Measurements from ENCODE around the gene PLXNA1.

The PLXNA1 gene

GRCh38 chr3:127029658-127030507, 47.0 kb downstream of the PLXNA1 start:
- Histone ChIP-seq H3K36me3 (replicated peaks; ENCODE audit: insufficient read depth, low read length) (no peaks in the 10 kb centered on the region), H3K9me2 (replicated peaks; ENCODE audit: insufficient read depth, low read length) (no peaks in the 10 kb centered on the region), H3F3A (ENCODE audit: insufficient read depth, low read length) (no peaks in the 10 kb centered on the region), H3K9ac (ENCODE audit: low read length) (no peak overlapping the region), H3K79me2 (ENCODE audit: low read length) (no peaks in the 10 kb centered on the region), H4K20me1 (ENCODE audit: insufficient read depth, low read length) (no peaks in the 10 kb centered on the region), H3K27me3 (replicated peaks; ENCODE audit: insufficient read depth, low read length) (no peaks in the 10 kb centered on the region), H3K4me1 (ENCODE audit: low read length) (no peaks in the 10 kb centered on the region), H3K9me3 (replicated peaks; ENCODE audit: insufficient read depth, low read length) (no peaks in the 10 kb centered on the region), H2AFZ (ENCODE audit: low read length) (no peak overlapping the region), H3K4me2 (ENCODE audit: low read depth, low read length) (no peak overlapping the region), H3K27ac (ENCODE audit: low read length) (no peak overlapping the region), H3K4me3 (ENCODE audit: low read length) (no peak overlapping the region)
- no peak for TF ChIP-seq CTCF (IDR thresholded peaks at IDR 0.05; ENCODE audit: low read length)
- TF ChIP-seq EZH2 (optimal IDR thresholded peaks at IDR 0.05; ENCODE audit: low read depth, low read length) = no peak
- no peak for TF ChIP-seq EZH2phosphoT487 (IDR thresholded peaks at IDR 0.05; ENCODE audit: low read length)
- DNase-seq = no peak

GRCh38 chr3:127030508-127031412, 47.8 kb downstream of the PLXNA1 start:
- Histone ChIP-seq H3K27ac (ENCODE audit: low read length) (no peak overlapping the region), H3K4me1 (ENCODE audit: low read length) (no peaks in the 10 kb centered on the region), H3K79me2 (ENCODE audit: low read length) (no peaks in the 10 kb centered on the region), H3K4me3 (ENCODE audit: low read length) (no peak overlapping the region), H3K9me2 (replicated peaks; ENCODE audit: insufficient read depth, low read length) (no peaks in the 10 kb centered on the region), H4K20me1 (ENCODE audit: insufficient read depth, low read length) (no peaks in the 10 kb centered on the region), H2AFZ (ENCODE audit: low read length) (no peak overlapping the region), H3K9me3 (replicated peaks; ENCODE audit: insufficient read depth, low read length) (no peaks in the 10 kb centered on the region), H3K36me3 (replicated peaks; ENCODE audit: insufficient read depth, low read length) (no peaks in the 10 kb centered on the region), H3K4me2 (ENCODE audit: low read depth, low read length) (no peak overlapping the region), H3K9ac (ENCODE audit: low read length) (no peak overlapping the region), H3F3A (ENCODE audit: insufficient read depth, low read length) (no peaks in the 10 kb centered on the region), H3K27me3 (replicated peaks; ENCODE audit: insufficient read depth, low read length) (no peaks in the 10 kb centered on the region)
- TF ChIP-seq EZH2 (optimal IDR thresholded peaks at IDR 0.05; ENCODE audit: low read depth, low read length) = no peak
- no peak for TF ChIP-seq CTCF (IDR thresholded peaks at IDR 0.05; ENCODE audit: low read length)
- no peak for TF ChIP-seq EZH2phosphoT487 (IDR thresholded peaks at IDR 0.05; ENCODE audit: low read length)
- DNase-seq = no peak

GRCh38 chr3:127031413-127031810, 48.5 kb downstream of the PLXNA1 start:
- H4K20me1 ChIP-seq (ENCODE audit: insufficient read depth, low read length) = no peaks in the 10 kb centered on the region
- no peak overlapping the region for H3K27ac ChIP-seq (ENCODE audit: low read length)
- no peaks in the 10 kb centered on the region for H3K36me3 ChIP-seq (replicated peaks; ENCODE audit: insufficient read depth, low read length)

More at GRCh38 chr3:127031413-127031810, 48.5 kb downstream of the PLXNA1 start:
- Histone ChIP-seq H2AFZ (ENCODE audit: low read length) (no peak overlapping the region), H3K4me1 (ENCODE audit: low read length) (no peaks in the 10 kb centered on the region), H3K27me3 (replicated peaks; ENCODE audit: insufficient read depth, low read length) (no peaks in the 10 kb centered on the region), H3K9me3 (replicated peaks; ENCODE audit: insufficient read depth, low read length) (no peaks in the 10 kb centered on the region), H3K4me2 (ENCODE audit: low read depth, low read length) (no peak overlapping the region), H3K9me2 (replicated peaks; ENCODE audit: insufficient read depth, low read length) (no peaks in the 10 kb centered on the region), H3F3A (ENCODE audit: insufficient read depth, low read length) (no peaks in the 10 kb centered on the region), H3K9ac (ENCODE audit: low read length) (no peak overlapping the region), H3K4me3 (ENCODE audit: low read length) (no peak overlapping the region), H3K79me2 (ENCODE audit: low read length) (no peaks in the 10 kb centered on the region)
- DNase-seq = no peak
- TF ChIP-seq EZH2 (optimal IDR thresholded peaks at IDR 0.05; ENCODE audit: low read depth, low read length) (no peak), EZH2phosphoT487 (IDR thresholded peaks at IDR 0.05; ENCODE audit: low read length) (no peak), CTCF (IDR thresholded peaks at IDR 0.05; ENCODE audit: low read length) (no peak)

Data from MM.1S (cell line).